SH-SY5Y (cell line): ENCODE results near the gene NDUFAF4.

ENCODE experiments used
- GATA2 ChIP-seq: IDR thresholded peaks from 2 replicates; pipeline ENCODE4 v1.6.1; 2011; ENCODE audit warnings: mild to moderate bottlenecking, low read depth, low read length
- GATA3 ChIP-seq: IDR thresholded peaks from 2 replicates; pipeline ENCODE4 v1.6.1; 2011; ENCODE audit warnings: low read depth, mild to moderate bottlenecking, low read length, moderate library complexity

DNA sequence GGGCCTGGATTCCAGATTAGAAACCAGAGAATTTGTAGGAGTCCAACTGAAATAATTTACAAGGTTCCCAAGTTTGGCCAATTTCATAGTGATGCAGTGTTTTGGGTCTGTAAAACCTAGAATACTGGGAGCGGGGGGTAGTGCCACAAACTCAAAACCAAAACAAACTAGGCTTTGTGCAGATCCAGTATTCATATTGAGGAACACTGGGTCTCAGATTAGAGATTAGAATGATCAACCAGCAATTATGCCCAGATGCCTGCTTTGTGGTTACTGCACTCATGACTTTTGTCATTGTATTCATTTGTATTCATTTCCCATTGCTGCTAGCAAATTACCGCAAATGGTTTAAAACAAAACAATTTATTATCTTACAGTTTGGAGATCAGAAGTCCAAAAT, 3.2 kb upstream of the NDUFAF4 start:
- TF ChIP-seq GATA3 = no peak
- TF ChIP-seq GATA2 = no peak
